SK-N-SH (cell line): ENCODE results near the gene DIRAS1. TPM values are rescaled to one million over a fixed set of nuclear protein-coding genes. Genes with fewer than 3 reads are reported as not detected.

Source experiments
- CTCF ChIA-PET: fragments of 300-600, 350-600 bp; formaldehyde crosslinking; extraction: SDS; loops from one replicate; lab custom pipeline; 2021; lab: Yijun Ruan, JAX
- POLR2A ChIA-PET: fragments of 350-600 bp; sonication (Branson Sonifier 250); formaldehyde crosslinking; extraction: SDS; loops from one replicate; lab custom pipeline; 2020; ENCODE audit warnings: antibody characterized with exemption, inconsistent platforms; lab: Yijun Ruan, JAX
- DNase-seq: peaks from one replicate; pipeline ENCODE4 v3.0.0; 2012
- H2AFZ ChIP-seq: fragments of 200-600 bp; sonication (generic); 2 replicates; pipeline ENCODE4 v1.8.1; 2016; ENCODE audit warnings: antibody characterized with exemption, mild to moderate bottlenecking, low read depth
- H3F3A ChIP-seq: fragments of 200-600 bp; sonication (generic); replicated peaks from 2 replicates; pipeline ENCODE3; 2016; ENCODE audit warnings: antibody characterized with exemption, mild to moderate bottlenecking; ENCODE audit not compliant: insufficient read depth
- H3K27ac ChIP-seq, 2 experiments: fragments of 200-500 bp in 1 of 2; fragments of 200-600 bp in 1 of 2; sonication (Bioruptor generic) in 1 of 2; sonication (generic), shearing (Covaris generic) in 1 of 2; 2 replicates each; pipeline versions ENCODE4 v1.5.1 to v1.6.1; 2014 to 2016; ENCODE audit warnings: low read depth in 2 of 2, inconsistent platforms in 1 of 2, low read length in 1 of 2, mild to moderate bottlenecking in 1 of 2, mixed read lengths in 1 of 2
- H3K27me3 ChIP-seq: fragments of 200-600 bp; sonication (generic), shearing (Covaris generic); 2 replicates; pipeline ENCODE4 v1.6.1; 2016; ENCODE audit warnings: mixed run types; ENCODE audit not compliant: insufficient read depth
- H3K36me3 ChIP-seq, 2 experiments: fragments of 200-500 bp in 1 of 2; fragments of 200-600 bp in 1 of 2; sonication (Bioruptor generic) in 1 of 2; sonication (generic) in 1 of 2; replicated peaks in 1 of 2; 2 replicates each; pipeline versions ENCODE3 to v1.5.1; 2014 to 2016; ENCODE audit warnings: low read length in 1 of 2, mild to moderate bottlenecking in 1 of 2; ENCODE audit not compliant: insufficient read depth in 2 of 2, control insufficient read depth in 1 of 2
- H3K4me1 ChIP-seq, 2 experiments: fragments of 200-500 bp in 1 of 2; fragments of 200-600 bp in 1 of 2; sonication (Bioruptor generic) in 1 of 2; sonication (generic), shearing (Covaris generic) in 1 of 2; 2 replicates each; pipeline versions ENCODE4 v1.5.1 to v1.6.1; 2014 to 2016; ENCODE audit warnings: low read depth in 1 of 2, low read length in 1 of 2, mixed run types in 1 of 2; ENCODE audit not compliant: insufficient read depth in 2 of 2, control insufficient read depth in 1 of 2
- H3K4me2 ChIP-seq: fragments of 200-600 bp; sonication (generic), shearing (Covaris generic); 2 replicates; pipeline ENCODE4 v1.6.1; 2017; ENCODE audit warnings: mixed run types
- H3K4me3 ChIP-seq, 2 experiments: fragments of 200-500 bp in 1 of 2; fragments of 200-600 bp in 1 of 2; sonication (Bioruptor generic) in 1 of 2; sonication (generic), shearing (Covaris generic) in 1 of 2; 2 replicates each; pipeline versions ENCODE4 v1.5.1 to v1.8.1; 2014 to 2016; ENCODE audit warnings: low read depth in 2 of 2, inconsistent platforms in 1 of 2, low read length in 1 of 2, mild to moderate bottlenecking in 1 of 2, mixed read lengths in 1 of 2, moderate library complexity in 1 of 2
- H3K79me2 ChIP-seq: fragments of 200-600 bp; sonication (generic); 2 replicates; pipeline ENCODE4 v1.8.1; 2017; ENCODE audit warnings: mild to moderate bottlenecking; ENCODE audit not compliant: insufficient read depth
- H3K9ac ChIP-seq: fragments of 200-600 bp; sonication (generic); 2 replicates; pipeline ENCODE4 v1.6.1; 2017; ENCODE audit warnings: mixed run types
- H3K9me2 ChIP-seq: fragments of 200-600 bp; sonication (generic); 2 replicates; pipeline ENCODE4 v1.6.1; 2017; ENCODE audit warnings: mixed run types
- H3K9me3 ChIP-seq: fragments of 200-600 bp; sonication (generic); 2 replicates; pipeline ENCODE4 v1.6.1; 2017; ENCODE audit warnings: mixed run types, mild to moderate bottlenecking, moderate library complexity
- H4K20me1 ChIP-seq: fragments of 200-600 bp; sonication (generic); 2 replicates; pipeline ENCODE4 v1.6.1; 2017; ENCODE audit warnings: mild to moderate bottlenecking, mixed run types; ENCODE audit not compliant: insufficient read depth
- CHD2 ChIP-seq: fragments of 150-350 bp; IDR thresholded peaks from 2 replicates; pipeline ENCODE4 v1.6.1; 2018; ENCODE audit warnings: low read length; ENCODE audit not compliant: partially characterized antibody
- EP300 ChIP-seq, 2 experiments: IDR thresholded peaks; 2 replicates each; pipeline versions ENCODE4 v1.4.0 to v1.6.1; 2012; ENCODE audit warnings: borderline replicate concordance in 1 of 2, low read depth in 1 of 2, low read length in 1 of 2
- EZH2phosphoT487 ChIP-seq: fragments of 200-600 bp; sonication (generic); IDR thresholded peaks from 2 replicates; pipeline ENCODE4 v1.6.1; 2017; ENCODE audit warnings: low read depth, mixed run types, mild to moderate bottlenecking, antibody characterized with exemption, moderate library complexity, borderline replicate concordance
- FOSL2 ChIP-seq: IDR thresholded peaks from 2 replicates; pipeline ENCODE4 v1.4.0; 2012; ENCODE audit warnings: low read depth, mild to moderate bottlenecking, moderate library complexity, borderline replicate concordance
- FOXM1 ChIP-seq: IDR thresholded peaks from 2 replicates; pipeline ENCODE4 v1.4.0; 2012; ENCODE audit warnings: low read depth, mild to moderate bottlenecking
- JUND ChIP-seq: IDR thresholded peaks from 2 replicates; pipeline ENCODE4 v1.4.0; 2012
- MEF2A ChIP-seq: IDR thresholded peaks from 2 replicates; pipeline ENCODE4 v1.4.0; 2012; ENCODE audit warnings: low read depth, borderline replicate concordance
- NFIC ChIP-seq: IDR thresholded peaks from 2 replicates; pipeline ENCODE4 v1.4.0; 2012; ENCODE audit warnings: borderline replicate concordance
- NRF1 ChIP-seq: IDR thresholded peaks from 2 replicates; pipeline ENCODE4 v1.6.1; 2012; ENCODE audit warnings: low read depth, mild to moderate bottlenecking, low read length
- REST ChIP-seq: IDR thresholded peaks from 2 replicates; pipeline ENCODE4 v1.6.1; 2012; ENCODE audit warnings: mild to moderate bottlenecking, low read depth, low read length, moderate library complexity
- TAF1 ChIP-seq: IDR thresholded peaks from 2 replicates; pipeline ENCODE4 v1.6.1; 2012; ENCODE audit warnings: low read depth, mild to moderate bottlenecking, low read length, moderate library complexity, borderline replicate concordance
- WGBS: methylation state at CpG from one replicate; pipeline ENCODE4 v1.1.6; 2017; ENCODE audit warnings: low lambda C conversion rate; 5-methylcytosine and 5-hydroxymethylcytosine counted together
- polyA plus RNA-seq, 3 experiments: library from polyadenylated mRNA; depleted of rRNA; stranded (reverse); fragments of >200 nt; gene quantifications; 2 replicates each; pipeline ENCODE4 v1.2.3, GENCODE V29; 2012
- TF ChIP-seq, protein P1 (sequence below): fragments of 200-600 bp; sonication (generic); IDR thresholded peaks from 2 replicates; pipeline ENCODE4 v1.6.1; 2017; ENCODE audit warnings: antibody characterized with exemption, mild to moderate bottlenecking, moderate library complexity

DIRAS1 gene
- polyA plus RNA-seq, 1 of the 3 experiments (the other 2 are of a cell fraction), result 9.0 TPM

DNA sequence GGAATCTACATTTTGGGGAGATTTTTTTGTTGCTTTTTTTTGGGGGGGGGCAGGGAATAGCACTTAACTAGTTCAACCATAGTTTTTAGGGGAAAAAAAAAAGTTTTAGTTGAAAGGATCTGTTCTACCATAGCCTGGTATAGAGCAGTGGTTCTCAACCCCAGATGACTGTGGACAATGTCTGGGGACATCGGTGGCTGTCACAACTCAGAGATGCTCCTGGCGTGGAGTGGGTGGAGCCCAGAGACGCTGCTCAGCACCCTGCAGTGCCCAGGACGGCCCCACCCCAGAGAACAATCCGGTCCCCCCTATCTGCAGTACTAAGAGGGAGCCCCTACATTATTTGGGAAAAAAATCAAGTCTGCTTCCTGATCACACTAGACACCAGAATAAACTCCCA, 27.0 kb downstream of the DIRAS1 start:
- Histone ChIP-seq H3K9me2 (no peaks in the 10 kb centered on the region), H3K79me2 (no peaks in the 10 kb centered on the region), H3F3A (no peaks in the 10 kb centered on the region), H3K4me2 (no peak overlapping the region), H2AFZ (no peak overlapping the region), H3K27me3 (no peaks in the 10 kb centered on the region), H3K4me1 (no peaks in the 10 kb centered on the region; a peak in 1 of 4 replicates), H3K9me3 (no peaks in the 10 kb centered on the region), H4K20me1 (no peaks in the 10 kb centered on the region), H3K4me3 (no peak overlapping the region), H3K36me3 (no peaks in the 10 kb centered on the region), H3K9ac (no peak overlapping the region), H3K27ac (no peak overlapping the region)
- DNase-seq, result no peak
- ChIA-PET CTCF (interaction anchor here (1.5 kb wide), 1 partner anchor 55 kb away, joined by 5 read pairs; no protein-coding TSS in a partner anchor), POLR2A (no interaction called here)
- WGBS, result 73% methylated on average over 3 of the region's 5 CpGs
- TF ChIP-seq MEF2A, result no peak
- TF ChIP-seq, protein P1, sequence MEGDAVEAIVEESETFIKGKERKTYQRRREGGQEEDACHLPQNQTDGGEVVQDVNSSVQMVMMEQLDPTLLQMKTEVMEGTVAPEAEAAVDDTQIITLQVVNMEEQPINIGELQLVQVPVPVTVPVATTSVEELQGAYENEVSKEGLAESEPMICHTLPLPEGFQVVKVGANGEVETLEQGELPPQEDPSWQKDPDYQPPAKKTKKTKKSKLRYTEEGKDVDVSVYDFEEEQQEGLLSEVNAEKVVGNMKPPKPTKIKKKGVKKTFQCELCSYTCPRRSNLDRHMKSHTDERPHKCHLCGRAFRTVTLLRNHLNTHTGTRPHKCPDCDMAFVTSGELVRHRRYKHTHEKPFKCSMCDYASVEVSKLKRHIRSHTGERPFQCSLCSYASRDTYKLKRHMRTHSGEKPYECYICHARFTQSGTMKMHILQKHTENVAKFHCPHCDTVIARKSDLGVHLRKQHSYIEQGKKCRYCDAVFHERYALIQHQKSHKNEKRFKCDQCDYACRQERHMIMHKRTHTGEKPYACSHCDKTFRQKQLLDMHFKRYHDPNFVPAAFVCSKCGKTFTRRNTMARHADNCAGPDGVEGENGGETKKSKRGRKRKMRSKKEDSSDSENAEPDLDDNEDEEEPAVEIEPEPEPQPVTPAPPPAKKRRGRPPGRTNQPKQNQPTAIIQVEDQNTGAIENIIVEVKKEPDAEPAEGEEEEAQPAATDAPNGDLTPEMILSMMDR, result no peak
- TF ChIP-seq NRF1, result no peak
- TF ChIP-seq JUND, result no peak
- TF ChIP-seq NFIC, result no peak
- TF ChIP-seq FOXM1, result no peak
- TF ChIP-seq EP300 (IDR thresholded peaks at IDR 0.05; ENCODE audit: borderline replicate concordance in 1 of 2, low read depth in 1 of 2, low read length in 1 of 2), result no peak
- no peak for TF ChIP-seq FOSL2
- TF ChIP-seq CHD2, result no peak

- Histone ChIP-seq H3K27me3 (no peaks in the 10 kb centered on the region), H3K79me2 (no peaks in the 10 kb centered on the region), H2AFZ (no peak overlapping the region), H4K20me1 (no peaks in the 10 kb centered on the region), H3F3A (no peaks in the 10 kb centered on the region), H3K4me2 (no peak overlapping the region), H3K4me3 (no peak overlapping the region), H3K9me3 (no peaks in the 10 kb centered on the region), H3K4me1 (no peaks in the 10 kb centered on the region; a peak in 1 of 4 replicates), H3K36me3 (no peaks in the 10 kb centered on the region), H3K27ac (no peak overlapping the region), H3K9ac (no peak overlapping the region), H3K9me2 (no peaks in the 10 kb centered on the region)
- TF ChIP-seq FOSL2 (no peak), REST (no peak), EZH2phosphoT487 (no peak), TAF1 (no peak)
- CTCF ChIA-PET, result interaction anchor here (0.7 to 1.5 kb wide), 3 partner anchors 10 to 194 kb away, joined by 3 to 5 read pairs (median 3); no protein-coding TSS in a partner anchor
- 29% methylated on average over 9 of the region's 12 CpGs for WGBS
- POLR2A ChIA-PET, result interaction anchor here (0.6 kb wide), 1 partner anchor 11 kb away, joined by 5 read pairs; no protein-coding TSS in a partner anchor
- DNase-seq, result no peak
These were observed 27.5 kb downstream of the DIRAS1 start for GRCh38 chr19:2693492-2694160.
